Right atrium auricular region (tissue), 2 donors: ENCODE measurements around the gene EEF2. TPM values are rescaled to one million over a fixed set of nuclear protein-coding genes. Genes with fewer than 3 reads are reported as not detected.

Experiments
- DNase-seq: peaks from one replicate; pipeline ENCODE4 v3.0.0-alpha.2; 2019; ENCODE audit warnings: low spot score
- H3K27ac ChIP-seq, 2 donors: fragments of 200-600 bp; sonication (generic); 1 replicate in 1 of 2; 2 replicates in 1 of 2; pipeline ENCODE4 v1.5.1; 2016 to 2019
- H3K27me3 ChIP-seq, 2 donors: fragments of 200-600 bp; sonication (generic); one replicate each; pipeline versions ENCODE4 v1.5.1 to v1.6.0; 2017 to 2019
- H3K36me3 ChIP-seq: fragments of 200-600 bp; sonication (generic); one replicate; pipeline ENCODE4 v1.5.1; 2016
- H3K4me1 ChIP-seq, 2 donors: fragments of 200-600 bp; sonication (generic); one replicate each; pipeline versions ENCODE4 v1.5.1 to v1.6.0; 2017 to 2019
- H3K4me3 ChIP-seq, 2 donors: fragments of 200-600 bp; sonication (generic); 1 replicate in 1 of 2; 2 replicates in 1 of 2; pipeline ENCODE4 v1.5.1; 2017 to 2019; ENCODE audit warnings: mild to moderate bottlenecking in 1 of 2, moderate library complexity in 1 of 2
- H3K9me3 ChIP-seq, 2 donors: fragments of 200-600 bp; sonication (generic); one replicate each; pipeline ENCODE4 v1.5.1; 2019
- CTCF ChIP-seq, 2 donors: fragments of 200-600 bp; sonication (generic); IDR thresholded peaks; one replicate each; pipeline ENCODE4 v1.5.1; 2019; ENCODE audit warnings: antibody characterized with exemption in 2 of 2
- total RNA-seq, 2 donors: library from RNA; depleted of rRNA; stranded (reverse); fragments of >200 nt; gene quantifications; one replicate each; pipeline ENCODE4 v1.1.0, GENCODE V29; 2016

EEF2 gene
- total RNA-seq, 2 donors from 2014 or later = 1,205 to 1,737 TPM

- H3K9me3 ChIP-seq = no peaks in the 10 kb centered on the region
- no peaks in the 10 kb centered on the region for H3K27me3 ChIP-seq
- H3K36me3 ChIP-seq = peaks cover 19% of the 10 kb centered on the region
- H3K27ac ChIP-seq = peak overlapping the region in 1 of 2 donors; percentile 94
- H3K4me3 ChIP-seq = peak overlapping the region in 1 of 2 donors; percentile 91
- TF ChIP-seq CTCF (IDR thresholded peaks at IDR 0.05) = peak; percentile 83 to 90
- H3K4me1 ChIP-seq = peaks cover 0 to 40% of the 10 kb centered on the region in 2 donors
- peak; percentile 80 for DNase-seq
These were observed 2.5 kb upstream of the EEF2 start for GRCh38 chr19:3987619-3988371.

GRCh38 chr19:3986260-3987041, 1.2 kb upstream of the EEF2 start:
- no peak for DNase-seq
- no peaks in the 10 kb centered on the region for H3K27me3 ChIP-seq
- H3K9me3 ChIP-seq = no peaks in the 10 kb centered on the region
- peaks cover 0 to 44% of the 10 kb centered on the region in 2 donors for H3K4me1 ChIP-seq
- H3K36me3 ChIP-seq = peaks cover 33% of the 10 kb centered on the region
- peak overlapping the region; percentile 94 to 97 for H3K27ac ChIP-seq
- peak; percentile 35 to 77 for TF ChIP-seq CTCF (IDR thresholded peaks at IDR 0.05)
- H3K4me3 ChIP-seq = peak overlapping the region; percentile 82 to 91

- Histone ChIP-seq H3K27me3 (no peaks in the 10 kb centered on the region), H3K36me3 (peaks cover 40% of the 10 kb centered on the region), H3K4me3 (peak overlapping the region; percentile 82 to 91), H3K27ac (peak overlapping the region; percentile 94 to 97), H3K4me1 (peaks cover 0 to 44% of the 10 kb centered on the region in 2 donors), H3K9me3 (no peaks in the 10 kb centered on the region)
- DNase-seq = no peak
- no peak for TF ChIP-seq CTCF (IDR thresholded peaks at IDR 0.05)
These were observed 488 bp upstream of the EEF2 start for GRCh38 chr19:3985643-3986259.

- no peaks in the 10 kb centered on the region for H3K9me3 ChIP-seq
- no peaks in the 10 kb centered on the region for H3K27me3 ChIP-seq
- peak overlapping the region; percentile 82 to 91 for H3K4me3 ChIP-seq
- H3K27ac ChIP-seq = peak overlapping the region; percentile 94 to 97
- no peak for DNase-seq
- peaks cover 0 to 44% of the 10 kb centered on the region in 2 donors for H3K4me1 ChIP-seq
- peaks cover 52% of the 10 kb centered on the region for H3K36me3 ChIP-seq
- no peak for TF ChIP-seq CTCF (IDR thresholded peaks at IDR 0.05)
These were observed 717 bp downstream of the EEF2 start for GRCh38 chr19:3984584-3984907.

- no peak for DNase-seq
- no peak for TF ChIP-seq CTCF (IDR thresholded peaks at IDR 0.05)
- H3K4me3 ChIP-seq = peak overlapping the region; percentile 82 to 91
- H3K27ac ChIP-seq = peak overlapping the region; percentile 94 to 97
- peaks cover 57% of the 10 kb centered on the region for H3K36me3 ChIP-seq
- no peaks in the 10 kb centered on the region for H3K27me3 ChIP-seq
- no peaks in the 10 kb centered on the region for H3K9me3 ChIP-seq
- peaks cover 0 to 44% of the 10 kb centered on the region in 2 donors for H3K4me1 ChIP-seq
These were observed 1.2 kb downstream of the EEF2 start for GRCh38 chr19:3983936-3984583.
